Liver (tissue), 9 donors: Measurements from ENCODE around the gene MERTK. TPM values are rescaled to one million over a fixed set of nuclear protein-coding genes. Genes with fewer than 3 reads are reported as not detected.

Source experiments
- DNase-seq: peaks from one replicate; pipeline ENCODE4 v3.0.0-alpha.2; 2017; ENCODE audit warnings: low spot score
- H3K27ac ChIP-seq, 2 donors: one replicate each; pipeline ENCODE4 v1.7.0; 2013; ENCODE audit warnings: inconsistent platforms in 2 of 2, low read length in 2 of 2, control low read depth in 1 of 2, low read depth in 1 of 2, mild to moderate bottlenecking in 1 of 2
- H3K27me3 ChIP-seq, 4 donors: one replicate each; pipeline versions ENCODE4 v1.6.1 to v1.7.0; 2013; ENCODE audit warnings: low read length in 3 of 4, inconsistent platforms in 1 of 4, mild to moderate bottlenecking in 1 of 4, moderate library complexity in 1 of 4; ENCODE audit not compliant: control insufficient read depth in 4 of 4, insufficient read depth in 4 of 4
- H3K36me3 ChIP-seq, 4 donors: one replicate each; pipeline versions ENCODE4 v1.6.1 to v1.7.0; 2013; ENCODE audit warnings: low read length in 3 of 4, mild to moderate bottlenecking in 3 of 4, low read depth in 1 of 4, moderate library complexity in 1 of 4; ENCODE audit not compliant: control insufficient read depth in 4 of 4, insufficient read depth in 3 of 4
- H3K4me1 ChIP-seq, 4 donors: one replicate each; pipeline versions ENCODE4 v1.6.1 to v1.7.0; 2013; ENCODE audit warnings: low read length in 3 of 4, mild to moderate bottlenecking in 3 of 4, moderate library complexity in 1 of 4; ENCODE audit not compliant: control insufficient read depth in 4 of 4, insufficient read depth in 4 of 4
- H3K4me3 ChIP-seq, 3 donors: one replicate each; pipeline versions ENCODE4 v1.6.1 to v1.7.0; 2013; ENCODE audit warnings: low read length in 3 of 3, control low read depth in 1 of 3, low read depth in 1 of 3, mild to moderate bottlenecking in 1 of 3
- H3K9ac ChIP-seq, 2 donors: one replicate each; pipeline ENCODE4 v1.7.0; 2013; ENCODE audit warnings: low read length in 2 of 2, mild to moderate bottlenecking in 2 of 2, moderate library complexity in 2 of 2, control low read depth in 1 of 2, low read depth in 1 of 2
- H3K9me3 ChIP-seq, 4 donors: one replicate each; pipeline versions ENCODE4 v1.6.1 to v1.7.0; 2013; ENCODE audit warnings: low read length in 3 of 4; ENCODE audit not compliant: control insufficient read depth in 4 of 4
- FOXA2 ChIP-seq: IDR thresholded peaks from 2 replicates; pipeline ENCODE4 v1.6.1; 2016; ENCODE audit warnings: antibody characterized with exemption
- GABPA ChIP-seq, 2 donors: IDR thresholded peaks in 1 of 2; conservative IDR thresholded peaks in 1 of 2; 2 replicates each; pipeline ENCODE4 v1.6.1; 2016; ENCODE audit warnings: antibody characterized with exemption in 2 of 2, mild to moderate bottlenecking in 1 of 2, moderate library complexity in 1 of 2
- HNF4A ChIP-seq, 2 donors: conservative IDR thresholded peaks; 2 replicates each; pipeline ENCODE4 v1.6.1; 2016; ENCODE audit warnings: antibody characterized with exemption in 2 of 2, mild to moderate bottlenecking in 2 of 2
- HNF4G ChIP-seq: IDR thresholded peaks from 2 replicates; pipeline ENCODE4 v1.6.1; 2016; ENCODE audit warnings: antibody characterized with exemption
- RAD21 ChIP-seq, 2 donors: IDR thresholded peaks; 2 replicates each; pipeline ENCODE4 v1.6.1; 2016; ENCODE audit warnings: antibody characterized with exemption in 2 of 2, mild to moderate bottlenecking in 2 of 2
- RXRA ChIP-seq, 2 donors: IDR thresholded peaks; 2 replicates each; pipeline ENCODE4 v1.6.1; 2017 to 2018; ENCODE audit warnings: antibody characterized with exemption in 2 of 2, mild to moderate bottlenecking in 1 of 2
- SP1 ChIP-seq: IDR thresholded peaks from 2 replicates; pipeline ENCODE4 v1.6.1; 2018; ENCODE audit warnings: antibody characterized with exemption, mild to moderate bottlenecking
- YY1 ChIP-seq: IDR thresholded peaks from 2 replicates; pipeline ENCODE4 v1.6.1; 2016; ENCODE audit warnings: antibody characterized with exemption, mild to moderate bottlenecking
- WGBS: extraction: QIAGEN DNeasy Blood & Tissue Kit; methylation state at CpG from one replicate; pipeline ENCODE4 v1.1.7; 2013; 5-methylcytosine and 5-hydroxymethylcytosine counted together
- polyA plus RNA-seq, 2 donors: library from polyadenylated mRNA; stranded (reverse) in 1 of 2; unstranded in 1 of 2; fragments of 200-250 nt in 1 of 2; fragments of >200 nt in 1 of 2; fragmentation: Nextera tagmentation in 1 of 2; extraction: Ambion mirVana in 1 of 2; gene quantifications; one replicate each; pipeline versions ENCODE4 v1.2.1 to v1.2.3, GENCODE V29; 2013 to 2015
- total RNA-seq, 2 donors: library from RNA; depleted of rRNA; stranded (reverse); fragments of >200 nt; gene quantifications; one replicate each; pipeline ENCODE4 v1.2.3, GENCODE V29; 2014
- TF ChIP-seq, protein P1 (sequence below): IDR thresholded peaks from 2 replicates; pipeline ENCODE4 v1.6.1; 2016; ENCODE audit warnings: antibody characterized with exemption
- TF ChIP-seq, protein P2 (sequence below): IDR thresholded peaks from 2 replicates; pipeline ENCODE4 v1.6.1; 2016; ENCODE audit warnings: antibody characterized with exemption, mild to moderate bottlenecking
- TF ChIP-seq, protein P3 (sequence below): IDR thresholded peaks from 2 replicates; pipeline ENCODE4 v1.6.1; 2016; ENCODE audit warnings: antibody characterized with exemption
- TF ChIP-seq, protein P4 (sequence below): IDR thresholded peaks from 2 replicates; pipeline ENCODE4 v1.6.1; 2016; ENCODE audit warnings: antibody characterized with exemption
- donor health status: healthy.
- donor health status: healthy.
- donor health status: healthy.
- donor health status: healthy.
- donor health status: healthy.

Gene MERTK
- total and polyA plus RNA-seq, 4 donors = 6.3 to 34.1 (median 8.2) TPM

GRCh38 chr2:111941531-111941930 is 43.1 kb downstream of the MERTK start:
- peaks cover 0 to 2% (median under 1%) of the 10 kb centered on the region in 4 donors for H3K36me3 ChIP-seq
- H3K4me3 ChIP-seq = no peak overlapping the region
- no peak for DNase-seq
- no peak overlapping the region for H3K9ac ChIP-seq
- 96% methylated on average over 4 of the region's 4 CpGs for WGBS
- H3K27ac ChIP-seq = no peak overlapping the region
- H3K9me3 ChIP-seq = no peaks in the 10 kb centered on the region
- peaks cover 8 to 16% (median 15%) of the 10 kb centered on the region in 4 donors for H3K4me1 ChIP-seq
- TF ChIP-seq, protein P1, sequence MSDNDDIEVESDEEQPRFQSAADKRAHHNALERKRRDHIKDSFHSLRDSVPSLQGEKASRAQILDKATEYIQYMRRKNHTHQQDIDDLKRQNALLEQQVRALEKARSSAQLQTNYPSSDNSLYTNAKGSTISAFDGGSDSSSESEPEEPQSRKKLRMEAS = no peak
- TF ChIP-seq HNF4A (conservative IDR thresholded peaks at IDR 0.05) = no peak
- no peaks in the 10 kb centered on the region for H3K27me3 ChIP-seq

DNA sequence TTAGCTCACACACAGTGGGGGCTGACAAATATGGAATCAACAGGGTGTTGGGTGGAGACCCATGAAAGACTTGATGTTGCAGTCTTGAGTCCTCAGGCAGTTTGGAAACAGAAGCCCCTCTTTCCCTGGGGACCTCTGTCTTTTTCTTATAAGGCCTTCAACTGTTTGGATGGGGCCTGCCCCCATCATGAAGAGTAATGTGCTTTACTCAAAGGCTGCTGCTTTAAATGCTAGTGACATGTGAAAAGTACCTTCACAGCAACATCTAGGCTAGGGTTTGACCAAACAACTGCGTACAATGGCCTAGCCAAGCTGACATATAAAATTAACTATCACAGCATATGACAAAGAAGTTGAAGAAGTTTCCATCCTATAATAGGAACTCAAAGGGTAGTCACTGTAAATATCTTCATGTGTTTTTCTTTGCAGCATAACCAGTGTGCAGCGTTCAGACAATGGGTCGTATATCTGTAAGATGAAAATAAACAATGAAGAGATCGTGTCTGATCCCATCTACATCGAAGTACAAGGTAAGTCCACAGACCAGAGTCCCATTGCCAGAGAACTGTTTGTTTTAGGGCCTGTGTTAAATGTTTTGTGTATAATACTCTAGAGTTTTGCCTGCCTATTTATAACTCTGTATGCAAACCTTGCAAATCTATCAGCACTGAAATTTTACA is 46.3 kb downstream of the MERTK start:
- H3K4me3 ChIP-seq = no peak overlapping the region
- H3K36me3 ChIP-seq = peaks cover 0 to 10% (median 5%) of the 10 kb centered on the region in 4 donors
- H3K4me1 ChIP-seq = peaks cover 14 to 26% (median 19%) of the 10 kb centered on the region in 4 donors
- no peaks in the 10 kb centered on the region for H3K27me3 ChIP-seq
- no peak for DNase-seq
- no peak overlapping the region for H3K27ac ChIP-seq
- peak in 1 of 2 donors; percentile 17 for TF ChIP-seq RXRA (IDR thresholded peaks at IDR 0.05)
- TF ChIP-seq RAD21 (IDR thresholded peaks at IDR 0.05) = no peak
- TF ChIP-seq SP1 = no peak
- no peak for TF ChIP-seq YY1
- TF ChIP-seq HNF4G = no peak
- no peak for TF ChIP-seq FOXA2
- TF ChIP-seq, protein P2, sequence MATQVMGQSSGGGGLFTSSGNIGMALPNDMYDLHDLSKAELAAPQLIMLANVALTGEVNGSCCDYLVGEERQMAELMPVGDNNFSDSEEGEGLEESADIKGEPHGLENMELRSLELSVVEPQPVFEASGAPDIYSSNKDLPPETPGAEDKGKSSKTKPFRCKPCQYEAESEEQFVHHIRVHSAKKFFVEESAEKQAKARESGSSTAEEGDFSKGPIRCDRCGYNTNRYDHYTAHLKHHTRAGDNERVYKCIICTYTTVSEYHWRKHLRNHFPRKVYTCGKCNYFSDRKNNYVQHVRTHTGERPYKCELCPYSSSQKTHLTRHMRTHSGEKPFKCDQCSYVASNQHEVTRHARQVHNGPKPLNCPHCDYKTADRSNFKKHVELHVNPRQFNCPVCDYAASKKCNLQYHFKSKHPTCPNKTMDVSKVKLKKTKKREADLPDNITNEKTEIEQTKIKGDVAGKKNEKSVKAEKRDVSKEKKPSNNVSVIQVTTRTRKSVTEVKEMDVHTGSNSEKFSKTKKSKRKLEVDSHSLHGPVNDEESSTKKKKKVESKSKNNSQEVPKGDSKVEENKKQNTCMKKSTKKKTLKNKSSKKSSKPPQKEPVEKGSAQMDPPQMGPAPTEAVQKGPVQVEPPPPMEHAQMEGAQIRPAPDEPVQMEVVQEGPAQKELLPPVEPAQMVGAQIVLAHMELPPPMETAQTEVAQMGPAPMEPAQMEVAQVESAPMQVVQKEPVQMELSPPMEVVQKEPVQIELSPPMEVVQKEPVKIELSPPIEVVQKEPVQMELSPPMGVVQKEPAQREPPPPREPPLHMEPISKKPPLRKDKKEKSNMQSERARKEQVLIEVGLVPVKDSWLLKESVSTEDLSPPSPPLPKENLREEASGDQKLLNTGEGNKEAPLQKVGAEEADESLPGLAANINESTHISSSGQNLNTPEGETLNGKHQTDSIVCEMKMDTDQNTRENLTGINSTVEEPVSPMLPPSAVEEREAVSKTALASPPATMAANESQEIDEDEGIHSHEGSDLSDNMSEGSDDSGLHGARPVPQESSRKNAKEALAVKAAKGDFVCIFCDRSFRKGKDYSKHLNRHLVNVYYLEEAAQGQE = peak; percentile 36
- TF ChIP-seq, protein P3, sequence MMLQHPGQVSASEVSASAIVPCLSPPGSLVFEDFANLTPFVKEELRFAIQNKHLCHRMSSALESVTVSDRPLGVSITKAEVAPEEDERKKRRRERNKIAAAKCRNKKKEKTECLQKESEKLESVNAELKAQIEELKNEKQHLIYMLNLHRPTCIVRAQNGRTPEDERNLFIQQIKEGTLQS = no peak
- TF ChIP-seq, protein P1 = no peak
- peak; percentile 25 to 42 for TF ChIP-seq HNF4A (conservative IDR thresholded peaks at IDR 0.05)
- TF ChIP-seq GABPA (IDR thresholded peaks at IDR 0.05 in 1 of 2, conservative IDR thresholded peaks at IDR 0.05 in 1 of 2) = no peak
- 52% methylated on average over 5 of the region's 5 CpGs for WGBS
- H3K9ac ChIP-seq = no peak overlapping the region
- H3K9me3 ChIP-seq = no peaks in the 10 kb centered on the region

DNA sequence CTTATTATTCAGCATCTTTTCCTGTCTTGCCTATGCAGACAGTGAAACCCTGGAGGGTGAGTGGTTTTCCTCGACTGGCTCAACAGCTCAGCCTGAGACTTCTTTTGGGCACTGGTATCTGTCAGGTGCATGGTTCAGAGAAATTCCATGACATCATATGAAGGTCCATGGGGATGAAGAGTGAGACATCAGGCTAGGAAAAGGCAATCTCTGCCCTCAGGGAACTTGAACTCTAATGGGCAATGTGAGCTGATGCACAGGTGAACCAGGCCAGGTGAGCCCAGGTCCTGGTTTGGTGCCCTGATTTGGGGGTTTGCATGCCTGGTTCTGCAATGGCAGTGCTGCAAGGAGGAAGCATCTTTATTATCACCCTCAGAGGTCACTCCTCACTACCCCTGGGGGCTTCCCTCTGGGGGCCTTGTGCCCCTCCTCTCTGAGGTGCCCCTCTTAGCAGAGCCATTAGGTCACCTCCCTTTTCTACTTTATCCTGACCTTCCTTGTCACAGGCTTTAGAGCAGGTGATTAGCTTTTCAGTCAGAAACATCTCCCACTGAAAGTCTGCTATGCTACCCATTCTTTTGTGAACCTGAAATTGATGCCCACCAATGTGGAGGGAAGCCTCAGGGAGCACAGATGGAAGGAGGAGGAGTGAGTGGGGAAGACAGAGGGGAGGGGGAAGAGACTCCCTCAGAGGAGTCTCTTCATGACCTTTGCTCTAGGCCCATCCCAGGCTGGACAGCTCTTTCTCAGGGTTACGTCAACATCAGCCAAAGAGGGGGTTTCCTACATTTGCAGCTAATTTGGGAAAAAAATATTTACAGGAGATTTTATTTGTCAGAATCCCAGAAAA is 47.3 kb downstream of the MERTK start:
- H3K27ac ChIP-seq = peak overlapping the region; percentile 66 to 74
- 63% methylated on average over 2 of the region's 2 CpGs for WGBS
- peaks cover 0 to 10% (median 5%) of the 10 kb centered on the region in 4 donors for H3K36me3 ChIP-seq
- no peak overlapping the region for H3K4me3 ChIP-seq
- peaks cover 13 to 26% (median 18%) of the 10 kb centered on the region in 4 donors for H3K4me1 ChIP-seq
- H3K9ac ChIP-seq = no peak overlapping the region
- TF ChIP-seq, protein P4, sequence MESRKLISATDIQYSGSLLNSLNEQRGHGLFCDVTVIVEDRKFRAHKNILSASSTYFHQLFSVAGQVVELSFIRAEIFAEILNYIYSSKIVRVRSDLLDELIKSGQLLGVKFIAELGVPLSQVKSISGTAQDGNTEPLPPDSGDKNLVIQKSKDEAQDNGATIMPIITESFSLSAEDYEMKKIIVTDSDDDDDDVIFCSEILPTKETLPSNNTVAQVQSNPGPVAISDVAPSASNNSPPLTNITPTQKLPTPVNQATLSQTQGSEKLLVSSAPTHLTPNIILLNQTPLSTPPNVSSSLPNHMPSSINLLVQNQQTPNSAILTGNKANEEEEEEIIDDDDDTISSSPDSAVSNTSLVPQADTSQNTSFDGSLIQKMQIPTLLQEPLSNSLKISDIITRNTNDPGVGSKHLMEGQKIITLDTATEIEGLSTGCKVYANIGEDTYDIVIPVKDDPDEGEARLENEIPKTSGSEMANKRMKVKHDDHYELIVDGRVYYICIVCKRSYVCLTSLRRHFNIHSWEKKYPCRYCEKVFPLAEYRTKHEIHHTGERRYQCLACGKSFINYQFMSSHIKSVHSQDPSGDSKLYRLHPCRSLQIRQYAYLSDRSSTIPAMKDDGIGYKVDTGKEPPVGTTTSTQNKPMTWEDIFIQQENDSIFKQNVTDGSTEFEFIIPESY = no peak
- TF ChIP-seq, protein P3 = no peak
- TF ChIP-seq, protein P1 = no peak
- no peak for TF ChIP-seq GABPA (IDR thresholded peaks at IDR 0.05 in 1 of 2, conservative IDR thresholded peaks at IDR 0.05 in 1 of 2)
- no peak for DNase-seq
- no peaks in the 10 kb centered on the region for H3K27me3 ChIP-seq
- H3K9me3 ChIP-seq = no peaks in the 10 kb centered on the region
